H1 (cell line): ENCODE data around the gene DNAL4. TPM values are rescaled to one million over a fixed set of nuclear protein-coding genes. Genes with fewer than 3 reads are reported as not detected.

ENCODE experiments used
- CTCF ChIA-PET: fragments of 300-600 bp; sonication (Branson Sonifier 250); formaldehyde crosslinking; loops from one replicate; lab custom pipeline; 2021; ENCODE audit not compliant: partially characterized antibody; lab: Charles Lee
- POLR2A ChIA-PET: fragments of 300-600 bp; sonication (Branson Sonifier 250); formaldehyde crosslinking; loops from one replicate; lab custom pipeline; 2021; ENCODE audit warnings: inconsistent platforms; ENCODE audit not compliant: partially characterized antibody; lab: Charles Lee
- DNase-seq, 2 experiments: peaks; one replicate each; pipeline versions ENCODE4 v3.0.0 to v3.0.0-alpha.2; 2010 to 2022; ENCODE audit warnings: low spot score in 2 of 2, low read depth in 1 of 2, mixed read lengths in 1 of 2
- FAIRE-seq: peaks from 2 replicates; lab custom pipeline; 2011; peaks lifted over from hg19 to GRCh38; lab: Jason Lieb, UNC
- H2AFZ ChIP-seq: 2 replicates; pipeline ENCODE4 v1.8.1; 2012; ENCODE audit warnings: low read length, inconsistent platforms
- H2AK5ac ChIP-seq: 2 replicates; pipeline ENCODE4 v1.6.1; 2013; ENCODE audit warnings: low read depth, low read length
- H2BK120ac ChIP-seq: replicated peaks from 2 replicates; pipeline ENCODE3; 2013; ENCODE audit warnings: low read depth, low read length, inconsistent platforms
- H2BK12ac ChIP-seq: 2 replicates; pipeline ENCODE4 v1.6.1; 2013; ENCODE audit warnings: low read depth, low read length
- H2BK15ac ChIP-seq: 2 replicates; pipeline ENCODE4 v1.6.1; 2013; ENCODE audit warnings: low read length
- H2BK20ac ChIP-seq: 2 replicates; pipeline ENCODE4 v1.6.1; 2013; ENCODE audit warnings: low read length
- H2BK5ac ChIP-seq: 2 replicates; pipeline ENCODE4 v1.6.1; 2013; ENCODE audit warnings: low read depth, low read length
- H3K14ac ChIP-seq: 2 replicates; pipeline ENCODE4 v1.6.1; 2013; ENCODE audit warnings: inconsistent platforms; ENCODE audit not compliant: insufficient read length
- H3K18ac ChIP-seq: 2 replicates; pipeline ENCODE4 v1.6.1; 2013; ENCODE audit warnings: low read length; ENCODE audit errors: extremely low read depth
- H3K23ac ChIP-seq: 2 replicates; pipeline ENCODE4 v1.6.1; 2013; ENCODE audit warnings: inconsistent platforms; ENCODE audit not compliant: insufficient read length
- H3K23me2 ChIP-seq: 2 replicates; pipeline ENCODE4 v1.6.1; 2013; ENCODE audit warnings: low read depth, low read length
- H3K27ac ChIP-seq: 2 replicates; pipeline ENCODE4 v1.6.1; 2011; ENCODE audit warnings: low read depth, low read length, inconsistent platforms
- H3K27me3 ChIP-seq, 4 experiments: replicated peaks in 1 of 4; 1 replicate in 1 of 4; 2 replicates in 3 of 4; pipeline versions ENCODE4 v1.6.1 to v1.8.1; 2011 to 2013; ENCODE audit warnings: low read length in 3 of 4, mild to moderate bottlenecking in 3 of 4, inconsistent platforms in 2 of 4, mixed read lengths in 2 of 4, moderate library complexity in 1 of 4; ENCODE audit not compliant: control insufficient read depth in 3 of 4, insufficient read depth in 3 of 4; ENCODE audit errors: extremely low read depth in 1 of 4
- H3K36me3 ChIP-seq, 4 experiments: 2 replicates each; pipeline versions ENCODE4 v1.6.1 to v1.8.1; 2011 to 2013; ENCODE audit warnings: mild to moderate bottlenecking in 4 of 4, low read length in 3 of 4, moderate library complexity in 2 of 4, control low read depth in 1 of 4, inconsistent platforms in 1 of 4; ENCODE audit not compliant: insufficient read depth in 4 of 4, control insufficient read depth in 2 of 4
- H3K4ac ChIP-seq: replicated peaks from 2 replicates; pipeline ENCODE3; 2013; ENCODE audit warnings: low read length, low read depth, mixed read lengths, inconsistent platforms; ENCODE audit not compliant: insufficient read length
- H3K4me1 ChIP-seq, 4 experiments: replicated peaks in 1 of 4; 1 replicate in 1 of 4; 2 replicates in 3 of 4; pipeline versions ENCODE4 v1.6.1 to v1.8.1; 2011 to 2013; ENCODE audit warnings: low read length in 3 of 4, inconsistent platforms in 2 of 4, mixed read lengths in 1 of 4; ENCODE audit not compliant: insufficient read depth in 4 of 4, control insufficient read depth in 3 of 4
- H3K4me2 ChIP-seq, 2 experiments: 2 replicates each; pipeline versions ENCODE4 v1.6.1 to v1.8.1; 2011 to 2013; ENCODE audit warnings: low read depth in 2 of 2, low read length in 2 of 2, control low read depth in 1 of 2, inconsistent platforms in 1 of 2, mild to moderate bottlenecking in 1 of 2; ENCODE audit not compliant: insufficient read depth in 1 of 2
- H3K4me3 ChIP-seq, 4 experiments: fragments of 200-600, 300-600 bp in 1 of 4; sonication (generic), shearing (Covaris generic), sonication (Bioruptor Twin) in 1 of 4; 2 replicates each; pipeline versions ENCODE4 v1.5.1 to v1.8.1; 2011 to 2016; ENCODE audit warnings: low read length in 4 of 4, low read depth in 3 of 4, control low read depth in 2 of 4, inconsistent platforms in 2 of 4, mild to moderate bottlenecking in 2 of 4, mixed read lengths in 1 of 4, moderate library complexity in 1 of 4; ENCODE audit not compliant: insufficient read depth in 2 of 4; ENCODE audit errors: extremely low read depth in 1 of 4
- H3K56ac ChIP-seq: replicated peaks from 2 replicates; pipeline ENCODE3; 2013; ENCODE audit warnings: low read depth, mild to moderate bottlenecking, mixed read lengths, low read length, inconsistent platforms; ENCODE audit not compliant: insufficient read length
- H3K79me1 ChIP-seq: 2 replicates; pipeline ENCODE4 v1.6.1; 2013; ENCODE audit warnings: low read depth, low read length, control low read depth
- H3K79me2 ChIP-seq, 2 experiments: 2 replicates each; pipeline versions ENCODE4 v1.6.1 to v1.8.1; 2012 to 2013; ENCODE audit warnings: low read length in 2 of 2, mild to moderate bottlenecking in 2 of 2, inconsistent platforms in 1 of 2; ENCODE audit not compliant: insufficient read depth in 2 of 2, control insufficient read depth in 1 of 2
- H3K9ac ChIP-seq, 4 experiments: replicated peaks in 1 of 4; 1 replicate in 1 of 4; 2 replicates in 3 of 4; pipeline versions ENCODE4 v1.6.1 to v1.8.1; 2011 to 2013; ENCODE audit warnings: low read depth in 3 of 4, low read length in 3 of 4, control low read depth in 2 of 4, mild to moderate bottlenecking in 2 of 4, moderate library complexity in 2 of 4, inconsistent platforms in 1 of 4; ENCODE audit errors: extremely low read depth in 1 of 4
- H3K9me3 ChIP-seq, 2 experiments: 2 replicates each; pipeline versions ENCODE4 v1.6.1 to v1.8.1; 2012 to 2013; ENCODE audit warnings: mild to moderate bottlenecking in 2 of 2, moderate library complexity in 2 of 2, control low read depth in 1 of 2, inconsistent platforms in 1 of 2, low read depth in 1 of 2, low read length in 1 of 2, mixed read lengths in 1 of 2; ENCODE audit not compliant: insufficient read depth in 2 of 2
- H4K20me1 ChIP-seq, 2 experiments: replicated peaks in 1 of 2; 2 replicates each; pipeline versions ENCODE3 to v1.8.1; 2011 to 2013; ENCODE audit warnings: inconsistent platforms in 2 of 2, low read length in 2 of 2, mild to moderate bottlenecking in 1 of 2; ENCODE audit not compliant: insufficient read depth in 2 of 2, control insufficient read depth in 1 of 2
- H4K5ac ChIP-seq: 2 replicates; pipeline ENCODE4 v1.6.1; 2013; ENCODE audit warnings: low read length, low read depth, mixed read lengths, inconsistent platforms; ENCODE audit not compliant: insufficient read length
- H4K8ac ChIP-seq: 2 replicates; pipeline ENCODE4 v1.8.0; 2013; ENCODE audit warnings: mild to moderate bottlenecking, moderate library complexity, low read length, inconsistent platforms; ENCODE audit not compliant: insufficient read depth; ENCODE audit errors: extremely low read depth
- H4K91ac ChIP-seq: replicated peaks from 2 replicates; pipeline ENCODE3; 2013; ENCODE audit warnings: low read length, mixed read lengths, inconsistent platforms; ENCODE audit not compliant: insufficient read length
- CEBPB ChIP-seq: IDR thresholded peaks from 2 replicates; pipeline ENCODE4 v1.6.1; 2012; ENCODE audit warnings: low read depth, low read length
- KDM1A ChIP-seq: fragments of 200-600, 300-600 bp; sonication (generic); IDR thresholded peaks from 2 replicates; pipeline ENCODE4 v1.7.1; 2016; ENCODE audit warnings: mild to moderate bottlenecking, low read length, borderline replicate concordance
- RFX5 ChIP-seq: IDR thresholded peaks from 2 replicates; pipeline ENCODE4 v1.6.1; 2011; ENCODE audit warnings: low read depth, low read length, improper control_type of control experiment, borderline replicate concordance
- WGBS, 2 experiments: shearing (Covaris generic) in 1 of 2; methylation state at CpG; one replicate each; pipeline versions ENCODE4 v1.1.6 to v1.1.7; 2013 to 2015; ENCODE audit warnings: low lambda C conversion rate in 2 of 2, mixed read lengths in 2 of 2, inconsistent platforms in 1 of 2, low coverage in 1 of 2, missing lambda C conversion rate in 1 of 2; ENCODE audit not compliant: insufficient replicate concordance in 2 of 2, insufficient coverage in 1 of 2, insufficient read length in 1 of 2; ENCODE audit errors: extremely low coverage in 1 of 2, missing lambda C conversion rate in 1 of 2; 5-methylcytosine and 5-hydroxymethylcytosine counted together
- polyA plus RNA-seq, 7 experiments: library from polyadenylated mRNA; depleted of rRNA in 3 of 7; stranded (reverse) in 5 of 7; unstranded in 2 of 7; fragments of >200 nt in 5 of 7; fragments of 200-250 nt in 2 of 7; gene quantifications; 1 replicate in 5 of 7; 2 replicates in 1 of 7; 4 replicates in 1 of 7; pipeline versions ENCODE4 v1.2.1 to v1.2.3, GENCODE V29; 2011 to 2013; ENCODE audit warnings: missing spikeins in 2 of 7, mixed read lengths in 2 of 7
- total RNA-seq: library from RNA; stranded (reverse); fragmentation: NEBNext Ultra II Directional; extraction: Animal tissue kit (Norgen Biotek cat#: 25700); gene quantifications from 2 replicates; pipeline ENCODE4 v1.2.1, GENCODE V29; 2021
- TF ChIP-seq, protein P1 (sequence below): IDR thresholded peaks from 2 replicates; pipeline ENCODE4 v1.6.1; 2012; ENCODE audit warnings: inconsistent platforms

Gene DNAL4
- total and polyA plus RNA-seq, 2 of the 8 experiments (the other 6 are each of a cell fraction or from before 2014, with no cell fraction given) = 8.8 to 14.0 TPM

DNA sequence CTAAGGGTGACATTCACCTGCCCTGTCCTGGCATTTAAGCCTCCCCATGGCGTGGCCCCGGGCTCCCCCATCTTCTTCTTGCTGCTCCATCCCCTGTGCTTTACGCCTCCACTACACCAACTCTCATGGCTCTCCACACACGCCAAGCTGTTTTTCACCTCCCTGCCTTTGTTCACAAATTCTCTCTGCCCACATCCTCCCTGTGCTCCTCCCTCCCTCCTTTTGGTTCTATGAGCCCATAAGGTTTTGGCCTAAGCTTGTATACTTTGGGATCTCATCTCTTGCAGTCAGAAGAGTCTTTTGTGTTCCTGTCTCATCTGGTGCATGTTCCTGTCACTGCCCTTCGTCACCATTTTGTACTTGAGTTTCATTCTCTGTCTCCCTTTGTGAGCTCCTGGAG, 4.6 kb upstream of the DNAL4 start:
- CTCF ChIA-PET = interaction anchor here (0.6 to 1.6 kb wide), 5 partner anchors 29 to 66 kb away, joined by 3 to 4 read pairs (median 3); no protein-coding TSS in a partner anchor
- TF ChIP-seq CEBPB (no peak), KDM1A (no peak), RFX5 (no peak)
- TF ChIP-seq, protein P1, sequence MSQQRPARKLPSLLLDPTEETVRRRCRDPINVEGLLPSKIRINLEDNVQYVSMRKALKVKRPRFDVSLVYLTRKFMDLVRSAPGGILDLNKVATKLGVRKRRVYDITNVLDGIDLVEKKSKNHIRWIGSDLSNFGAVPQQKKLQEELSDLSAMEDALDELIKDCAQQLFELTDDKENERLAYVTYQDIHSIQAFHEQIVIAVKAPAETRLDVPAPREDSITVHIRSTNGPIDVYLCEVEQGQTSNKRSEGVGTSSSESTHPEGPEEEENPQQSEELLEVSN = no peak
- TF ChIP-seq, all 59 proteins: peak for 0
- no peaks in the 10 kb centered on the region for H3K79me1 ChIP-seq

More for the DNA sequence above, 4.6 kb upstream of the DNAL4 start:
- Histone ChIP-seq H3K4me1 (peaks cover 0 to 3% (median 0%) of the 10 kb centered on the region in 4 experiments; a peak in 1 of 7 replicates), H3K4me3 (no peak overlapping the region), H2BK20ac (no peak overlapping the region; the same call in 1 of the 2 replicates), H2AK5ac (no peak overlapping the region), H3K4me2 (no peak overlapping the region), H3K79me2 (no peaks in the 10 kb centered on the region), H3K27ac (no peak overlapping the region), H3K9me3 (peaks cover 0 to 2% of the 10 kb centered on the region in 2 experiments; a peak in 1 of 4 replicates), H4K8ac (no peak overlapping the region), H3K23ac (no peak overlapping the region), H4K91ac (no peak overlapping the region), H3K27me3 (peaks cover 0 to 12% (median 5%) of the 10 kb centered on the region in 4 experiments; a peak in 4 of 7 replicates), H3K23me2 (peaks cover 4% of the 10 kb centered on the region), H3K14ac (no peak overlapping the region), H3K56ac (no peak overlapping the region), H2BK120ac (no peak overlapping the region), H2BK15ac (no peak overlapping the region), H2BK5ac (no peak overlapping the region), H4K5ac (no peak overlapping the region), H4K20me1 (no peaks in the 10 kb centered on the region), H3K18ac (no peak overlapping the region), H3K36me3 (no peaks in the 10 kb centered on the region), H2BK12ac (no peak overlapping the region), H3K4ac (peak overlapping the region; percentile 5), H3K9ac (no peak overlapping the region), H2AFZ (no peak overlapping the region)
- FAIRE-seq (no peak), DNase-seq (no peak)
- POLR2A ChIA-PET = no interaction called here
- WGBS, 2 experiments = 85% methylated on average over 5 of the region's 5 CpGs; no CpG with 5 or more reads in 1 of the 2 experiments
